Astrocyte (in vitro differentiated cells and primary cell): ENCODE data around the gene PCDHA10. TPM values are rescaled to one million over a fixed set of nuclear protein-coding genes. Genes with fewer than 3 reads are reported as not detected.

ENCODE experiments used
- DNase-seq: peaks from one replicate; pipeline ENCODE4 v3.0.0-alpha.2; 2010; ENCODE audit warnings: low read depth
- FAIRE-seq: peaks from 2 replicates; lab custom pipeline; 2011; peaks lifted over from hg19 to GRCh38; lab: Jason Lieb, UNC
- H2AFZ ChIP-seq: 2 replicates; pipeline ENCODE4 v1.6.0; 2012; ENCODE audit warnings: low read depth, low read length, inconsistent platforms
- H3K27ac ChIP-seq: 2 replicates; pipeline ENCODE4 v1.5.1; 2011; ENCODE audit warnings: low read depth, low read length, inconsistent platforms
- H3K27me3 ChIP-seq: 2 replicates; pipeline ENCODE4 v1.6.0; 2011; ENCODE audit warnings: low read length, inconsistent platforms; ENCODE audit not compliant: insufficient read depth
- H3K36me3 ChIP-seq: 2 replicates; pipeline ENCODE4 v1.5.1; 2011; ENCODE audit warnings: low read length, inconsistent platforms; ENCODE audit not compliant: insufficient read depth
- H3K4me1 ChIP-seq: 2 replicates; pipeline ENCODE4 v1.5.1; 2011; ENCODE audit warnings: low read length, inconsistent platforms; ENCODE audit not compliant: insufficient read depth
- H3K4me2 ChIP-seq: 2 replicates; pipeline ENCODE4 v1.6.0; 2012; ENCODE audit warnings: low read length, inconsistent platforms
- H3K4me3 ChIP-seq: 2 replicates; pipeline ENCODE4 v1.5.1; 2011; ENCODE audit warnings: low read depth, mild to moderate bottlenecking, low read length, inconsistent platforms; ENCODE audit not compliant: insufficient read depth
- H3K79me2 ChIP-seq: 2 replicates; pipeline ENCODE4 v1.6.0; 2012; ENCODE audit warnings: mild to moderate bottlenecking, low read length, inconsistent platforms; ENCODE audit not compliant: insufficient read depth
- H3K9ac ChIP-seq: 2 replicates; pipeline ENCODE4 v1.6.0; 2012; ENCODE audit warnings: mild to moderate bottlenecking, low read length, inconsistent platforms
- H3K9me3 ChIP-seq: 2 replicates; pipeline ENCODE4 v1.5.1; 2012; ENCODE audit warnings: low read depth, mild to moderate bottlenecking, low read length, inconsistent platforms; ENCODE audit not compliant: insufficient read depth
- H4K20me1 ChIP-seq: 2 replicates; pipeline ENCODE4 v1.6.0; 2012; ENCODE audit warnings: low read length, inconsistent platforms; ENCODE audit not compliant: insufficient read depth
- H3K27ac Mint-ChIP-seq: one replicate; pipeline ENCODE4 v1.8.0; 2021; ENCODE audit warnings: mild to moderate bottlenecking, mixed read lengths; ENCODE audit not compliant: unreplicated experiment
- H3K27me3 Mint-ChIP-seq: one replicate; pipeline ENCODE4 v1.8.0; 2021; ENCODE audit warnings: low read depth, mixed read lengths; ENCODE audit not compliant: unreplicated experiment
- H3K36me3 Mint-ChIP-seq: one replicate; pipeline ENCODE4 v1.8.0; 2021; ENCODE audit warnings: low read depth, mixed read lengths; ENCODE audit not compliant: unreplicated experiment
- H3K4me1 Mint-ChIP-seq: one replicate; pipeline ENCODE4 v1.8.0; 2021; ENCODE audit warnings: low read depth, mixed read lengths; ENCODE audit not compliant: unreplicated experiment
- H3K4me3 Mint-ChIP-seq: one replicate; pipeline ENCODE4 v1.8.0; 2021; ENCODE audit warnings: mild to moderate bottlenecking, moderate library complexity, mixed read lengths; ENCODE audit not compliant: unreplicated experiment
- H3K9me3 Mint-ChIP-seq: one replicate; pipeline ENCODE4 v1.8.0; 2021; ENCODE audit warnings: mild to moderate bottlenecking, mixed read lengths; ENCODE audit not compliant: unreplicated experiment
- EZH2 ChIP-seq: IDR thresholded peaks from 2 replicates; pipeline ENCODE4 v1.6.1; 2012; ENCODE audit warnings: mild to moderate bottlenecking, low read length, inconsistent platforms; ENCODE audit not compliant: insufficient read depth
- total RNA-seq: library from RNA; stranded (reverse); gene quantifications from 2 replicates; pipeline ENCODE4 v1.2.1, GENCODE V29; 2021
- TF ChIP-seq, protein P1 (sequence below): IDR thresholded peaks from 2 replicates; pipeline ENCODE4 v1.5.1; 2011; ENCODE audit warnings: low read depth, mild to moderate bottlenecking, inconsistent platforms, low read length, moderate library complexity; ENCODE audit not compliant: insufficient read depth

Gene PCDHA10
- total RNA-seq, 1 donor from 2014 or later, result 16.0 TPM

DNA sequence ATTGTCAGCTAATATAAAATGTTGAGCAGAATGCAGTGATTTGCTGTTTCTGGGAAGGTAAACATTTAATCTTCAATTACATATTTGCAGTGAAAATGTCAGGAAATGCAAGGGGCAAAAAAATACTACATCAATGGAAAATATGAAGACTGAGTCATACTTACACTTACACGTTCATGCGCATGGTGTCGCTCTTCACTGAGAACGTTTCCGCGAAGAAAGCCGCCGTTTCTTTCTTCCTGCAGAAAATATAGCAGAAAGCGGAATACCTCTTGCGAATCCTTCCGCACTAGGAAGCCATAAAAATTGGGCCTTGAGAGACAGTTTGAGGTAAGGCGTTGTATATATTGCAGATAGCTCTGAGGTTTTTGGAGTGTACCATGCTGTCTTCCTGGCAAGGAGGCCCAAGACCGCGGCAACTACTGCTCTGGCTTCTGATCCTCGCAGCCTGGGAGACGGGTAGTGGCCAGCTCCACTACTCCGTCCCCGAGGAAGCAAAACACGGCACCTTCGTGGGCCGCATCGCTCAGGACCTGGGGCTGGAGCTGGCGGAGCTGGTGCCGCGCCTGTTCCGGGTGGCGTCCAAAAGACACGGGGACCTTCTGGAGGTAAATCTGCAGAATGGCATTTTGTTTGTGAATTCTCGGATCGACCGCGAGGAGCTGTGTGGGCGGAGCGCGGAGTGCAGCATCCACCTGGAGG, 26.3 kb downstream of the PCDHA10 start, which contains the start of gene PCDHA13:
TSS of gene PCDHA13 (plus strand) at position 236 of the 702 bp plus-strand sequence. CDS start at position 381, 145 bp downstream.
- H3K9me3 Mint-ChIP-seq, result peaks cover 6% of the 10 kb centered on the region
- no peaks in the 10 kb centered on the region for H3K4me1 Mint-ChIP-seq
- Histone ChIP-seq H3K36me3 (no peaks in the 10 kb centered on the region), H3K4me1 (no peaks in the 10 kb centered on the region), H3K4me3 (no peak within 1 kb of the TSS), H3K9ac (no peak within 1 kb of the TSS), H3K4me2 (no peak within 1 kb of the TSS), H3K27ac (no peak within 1 kb of the TSS), H3K27me3 (no peaks in the 10 kb centered on the region), H3K79me2 (no peaks in the 10 kb centered on the region), H4K20me1 (no peaks in the 10 kb centered on the region), H3K9me3 (peaks cover 15% of the 10 kb centered on the region), H2AFZ (no peak within 1 kb of the TSS)
- no peak for DNase-seq
- no peak within 1 kb of the TSS for H3K27ac Mint-ChIP-seq
- no peak for TF ChIP-seq EZH2
- TF ChIP-seq, protein P1, sequence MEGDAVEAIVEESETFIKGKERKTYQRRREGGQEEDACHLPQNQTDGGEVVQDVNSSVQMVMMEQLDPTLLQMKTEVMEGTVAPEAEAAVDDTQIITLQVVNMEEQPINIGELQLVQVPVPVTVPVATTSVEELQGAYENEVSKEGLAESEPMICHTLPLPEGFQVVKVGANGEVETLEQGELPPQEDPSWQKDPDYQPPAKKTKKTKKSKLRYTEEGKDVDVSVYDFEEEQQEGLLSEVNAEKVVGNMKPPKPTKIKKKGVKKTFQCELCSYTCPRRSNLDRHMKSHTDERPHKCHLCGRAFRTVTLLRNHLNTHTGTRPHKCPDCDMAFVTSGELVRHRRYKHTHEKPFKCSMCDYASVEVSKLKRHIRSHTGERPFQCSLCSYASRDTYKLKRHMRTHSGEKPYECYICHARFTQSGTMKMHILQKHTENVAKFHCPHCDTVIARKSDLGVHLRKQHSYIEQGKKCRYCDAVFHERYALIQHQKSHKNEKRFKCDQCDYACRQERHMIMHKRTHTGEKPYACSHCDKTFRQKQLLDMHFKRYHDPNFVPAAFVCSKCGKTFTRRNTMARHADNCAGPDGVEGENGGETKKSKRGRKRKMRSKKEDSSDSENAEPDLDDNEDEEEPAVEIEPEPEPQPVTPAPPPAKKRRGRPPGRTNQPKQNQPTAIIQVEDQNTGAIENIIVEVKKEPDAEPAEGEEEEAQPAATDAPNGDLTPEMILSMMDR, result no peak
- no peak for FAIRE-seq
- no peaks in the 10 kb centered on the region for H3K27me3 Mint-ChIP-seq
- H3K36me3 Mint-ChIP-seq, result peaks cover 18% of the 10 kb centered on the region
- peak within 1 kb of the TSS; percentile 80 for H3K4me3 Mint-ChIP-seq

DNA sequence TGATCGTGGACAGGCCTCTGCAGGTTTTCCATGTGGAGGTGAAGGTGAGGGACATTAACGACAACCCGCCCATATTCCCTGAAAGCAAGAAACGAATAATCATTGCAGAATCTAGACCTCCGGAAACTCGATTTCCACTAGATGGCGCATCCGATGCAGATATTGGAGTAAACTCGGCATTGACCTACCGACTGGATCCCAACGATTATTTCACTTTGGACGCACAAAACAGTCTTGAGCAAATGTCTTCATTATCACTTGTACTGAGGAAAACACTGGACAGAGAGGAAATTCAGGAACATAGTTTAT, 26.8 kb downstream of the PCDHA10 start:
- Histone ChIP-seq H2AFZ (no peak overlapping the region), H3K36me3 (no peaks in the 10 kb centered on the region), H3K27ac (no peak overlapping the region), H3K79me2 (no peaks in the 10 kb centered on the region), H3K9me3 (peaks cover 11% of the 10 kb centered on the region), H3K27me3 (no peaks in the 10 kb centered on the region), H3K9ac (no peak overlapping the region), H3K4me1 (no peaks in the 10 kb centered on the region), H4K20me1 (no peaks in the 10 kb centered on the region), H3K4me3 (no peak overlapping the region), H3K4me2 (no peak overlapping the region)
- H3K4me3 Mint-ChIP-seq, result peak overlapping the region; percentile 80
- H3K27me3 Mint-ChIP-seq, result no peaks in the 10 kb centered on the region
- H3K27ac Mint-ChIP-seq, result no peak overlapping the region
- H3K36me3 Mint-ChIP-seq, result peaks cover 18% of the 10 kb centered on the region
- no peak for DNase-seq
- TF ChIP-seq, protein P1, result peak; percentile 3
- TF ChIP-seq EZH2, result no peak
- no peaks in the 10 kb centered on the region for H3K4me1 Mint-ChIP-seq
- peaks cover 6% of the 10 kb centered on the region for H3K9me3 Mint-ChIP-seq
- no peak for FAIRE-seq

DNA sequence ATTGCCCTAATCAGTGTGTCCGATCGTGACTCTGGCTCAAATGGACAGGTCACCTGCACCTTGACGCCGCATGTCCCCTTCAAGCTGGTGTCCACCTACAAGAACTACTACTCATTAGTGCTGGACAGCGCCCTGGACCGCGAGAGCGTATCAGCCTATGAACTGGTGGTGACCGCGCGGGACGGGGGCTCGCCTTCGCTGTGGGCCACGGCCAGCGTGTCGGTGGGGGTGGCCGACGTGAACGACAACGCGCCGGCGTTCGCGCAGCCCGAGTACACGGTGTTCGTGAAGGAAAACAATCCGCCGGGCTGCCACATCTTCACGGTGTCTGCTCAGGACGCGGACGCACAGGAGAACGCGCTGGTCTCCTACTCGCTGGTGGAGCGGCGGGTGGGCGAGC, 27.7 kb downstream of the PCDHA10 start:
- no peaks in the 10 kb centered on the region for H3K79me2 ChIP-seq
- no peaks in the 10 kb centered on the region for H3K4me1 ChIP-seq
- FAIRE-seq (no peak), DNase-seq (no peak)
- H3K27ac Mint-ChIP-seq, result no peak overlapping the region
- H3K4me3 ChIP-seq, result no peak overlapping the region
- no peaks in the 10 kb centered on the region for H4K20me1 ChIP-seq
- H3K4me3 Mint-ChIP-seq, result no peak overlapping the region
- no peaks in the 10 kb centered on the region for H3K27me3 ChIP-seq
- no peak overlapping the region for H3K4me2 ChIP-seq
- H3K27me3 Mint-ChIP-seq, result no peaks in the 10 kb centered on the region
- peaks cover 18% of the 10 kb centered on the region for H3K36me3 Mint-ChIP-seq
- no peaks in the 10 kb centered on the region for H3K4me1 Mint-ChIP-seq
- no peak overlapping the region for H3K27ac ChIP-seq
- H3K9ac ChIP-seq, result no peak overlapping the region
- TF ChIP-seq, protein P1, result no peak
- no peak for TF ChIP-seq EZH2
- H3K9me3 Mint-ChIP-seq, result peaks cover 6% of the 10 kb centered on the region
- no peak overlapping the region for H2AFZ ChIP-seq
- peaks cover 10% of the 10 kb centered on the region for H3K9me3 ChIP-seq
- H3K36me3 ChIP-seq, result no peaks in the 10 kb centered on the region
